WERI-Rb-1 (cell line): ENCODE measurements around the gene PRAMEF1.
A peak's percentile ranks its signal among the peaks of the same experiment; 100 is the strongest.
"Not testable (repeated sequence)": the region's sequence is repeated elsewhere in the genome, so short reads cannot be mapped to it uniquely, and the experiment has no call there.

Experiments
- DNase-seq: peaks from one replicate; pipeline ENCODE4 v3.0.0-alpha.2; 2020
- H3K27ac ChIP-seq: fragments of 250-450 bp; sonication (Bioruptor Pico); 2 replicates; pipeline ENCODE4 v1.5.1; 2020; ENCODE audit warnings: mild to moderate bottlenecking, moderate library complexity
- H3K27me3 ChIP-seq: fragments of 250-450 bp; sonication (Bioruptor Pico); 2 replicates; pipeline ENCODE4 v1.5.1; 2021; ENCODE audit warnings: mild to moderate bottlenecking, low read depth, moderate library complexity; ENCODE audit not compliant: insufficient read depth, severe bottlenecking
- H3K36me3 ChIP-seq: fragments of 250-450 bp; sonication (Bioruptor Pico); 2 replicates; pipeline ENCODE4 v1.5.1; 2020; ENCODE audit warnings: mild to moderate bottlenecking, moderate library complexity
- H3K4me3 ChIP-seq: 2 replicates; pipeline ENCODE4 v1.5.1; 2011; ENCODE audit warnings: low read depth, mild to moderate bottlenecking, control low read depth, low read length
- H3K9me3 ChIP-seq: fragments of 250-450 bp; sonication (Bioruptor Pico); 2 replicates; pipeline ENCODE4 v1.5.1; 2021; ENCODE audit warnings: mild to moderate bottlenecking, moderate library complexity; ENCODE audit not compliant: severe bottlenecking
- CTCF ChIP-seq: IDR thresholded peaks from 2 replicates; pipeline ENCODE4 v1.5.1; 2011; ENCODE audit warnings: low read depth, mild to moderate bottlenecking, control low read depth, inconsistent platforms, low read length

PRAMEF1 gene

GRCh38 chr1:12778061-12778460, 13.1 kb upstream of the PRAMEF1 start:
- Histone ChIP-seq H3K27me3 (peaks cover 66% of the 10 kb centered on the region), H3K4me3 (no peak overlapping the region), H3K9me3 (no peaks in the 10 kb centered on the region), H3K36me3 (no peaks in the 10 kb centered on the region), H3K27ac (no peak overlapping the region)
- TF ChIP-seq CTCF: no peak
- DNase-seq: no peak

GRCh38 chr1:12778907-12779306, 12.3 kb upstream of the PRAMEF1 start:
- Histone ChIP-seq H3K36me3 (no peaks in the 10 kb centered on the region), H3K27ac (no peak overlapping the region), H3K27me3 (peaks cover 61% of the 10 kb centered on the region), H3K4me3 (no peak overlapping the region), H3K9me3 (no peaks in the 10 kb centered on the region)
- no peak for TF ChIP-seq CTCF
- DNase-seq: no peak

GRCh38 chr1:12781488-12781887, 9.7 kb upstream of the PRAMEF1 start:
- H3K27ac ChIP-seq, H3K36me3 ChIP-seq, H3K4me3 ChIP-seq, H3K9me3 ChIP-seq: not testable (repeated sequence)
- peaks cover 35% of the 10 kb centered on the region for H3K27me3 ChIP-seq
- DNase-seq: peak; percentile 15

GRCh38 chr1:12783783-12784182, 7.4 kb upstream of the PRAMEF1 start:
- not testable (repeated sequence) for H3K9me3 ChIP-seq, H3K36me3 ChIP-seq, H3K4me3 ChIP-seq, H3K27ac ChIP-seq
- peak; percentile 18; the same call in 1 of the 2 replicates for TF ChIP-seq CTCF
- H3K27me3 ChIP-seq: peaks cover 19% of the 10 kb centered on the region
- DNase-seq: peak; percentile 16

- not testable (repeated sequence) for DNase-seq, H3K9me3 ChIP-seq, H3K27me3 ChIP-seq, H3K36me3 ChIP-seq, H3K27ac ChIP-seq, H3K4me3 ChIP-seq
These were observed 6.5 kb upstream of the PRAMEF1 start for GRCh38 chr1:12784729-12785128.

- DNase-seq: no peak
- H3K36me3 ChIP-seq: no peaks in the 10 kb centered on the region
- H3K27ac ChIP-seq: no peak overlapping the region
- no peaks in the 10 kb centered on the region for H3K9me3 ChIP-seq
- TF ChIP-seq CTCF: no peak
- peaks cover 32% of the 10 kb centered on the region for H3K27me3 ChIP-seq
- no peak overlapping the region for H3K4me3 ChIP-seq
These were observed 7.7 kb downstream of the PRAMEF1 start for GRCh38 chr1:12798911-12799310.

GRCh38 chr1:12799730-12800129, 8.5 kb downstream of the PRAMEF1 start:
- H3K36me3 ChIP-seq: no peaks in the 10 kb centered on the region
- H3K27ac ChIP-seq: no peak overlapping the region
- DNase-seq: no peak
- TF ChIP-seq CTCF: no peak
- H3K27me3 ChIP-seq: peaks cover 33% of the 10 kb centered on the region
- H3K9me3 ChIP-seq: no peaks in the 10 kb centered on the region
- no peak overlapping the region for H3K4me3 ChIP-seq
